Keratinocyte (primary cell): ENCODE data around the gene OTUD4. TPM values are rescaled to one million over a fixed set of nuclear protein-coding genes. Genes with fewer than 3 reads are reported as not detected.

ENCODE experiments used
- DNase-seq: peaks from one replicate; pipeline ENCODE4 v3.0.0-alpha.2; 2011; ENCODE audit warnings: low read depth, missing footprints, low spot score
- FAIRE-seq: peaks from 2 replicates; lab custom pipeline; 2011; peaks lifted over from hg19 to GRCh38; lab: Jason Lieb, UNC
- H2AFZ ChIP-seq: 2 replicates; pipeline ENCODE4 v1.6.0; 2012; ENCODE audit warnings: low read length, control low read depth, inconsistent platforms; ENCODE audit not compliant: control insufficient read depth
- H3K27ac ChIP-seq: 2 replicates; pipeline ENCODE4 v1.5.1; 2011; ENCODE audit warnings: low read length; ENCODE audit not compliant: control insufficient read depth, insufficient read depth
- H3K27me3 ChIP-seq: 3 replicates; pipeline ENCODE4 v1.6.0; 2011; ENCODE audit warnings: low read length; ENCODE audit not compliant: control insufficient read depth, insufficient read depth; ENCODE audit errors: extremely low read depth
- H3K36me3 ChIP-seq, 2 experiments: 2 replicates in 1 of 2; 3 replicates in 1 of 2; pipeline ENCODE4 v1.5.1; 2011; ENCODE audit warnings: low read length in 2 of 2, mild to moderate bottlenecking in 1 of 2; ENCODE audit not compliant: control insufficient read depth in 2 of 2, insufficient read depth in 2 of 2; ENCODE audit errors: extremely low read depth in 1 of 2
- H3K4me1 ChIP-seq: 3 replicates; pipeline ENCODE4 v1.5.1; 2011; ENCODE audit warnings: low read length; ENCODE audit not compliant: control insufficient read depth, insufficient read depth; ENCODE audit errors: extremely low read depth
- H3K4me2 ChIP-seq: 3 replicates; pipeline ENCODE4 v1.6.0; 2011; ENCODE audit warnings: low read depth, low read length; ENCODE audit not compliant: control insufficient read depth, insufficient read depth; ENCODE audit errors: extremely low read depth
- H3K4me3 ChIP-seq, 3 experiments: fragments of 200-600 bp in 1 of 3; sonication (generic) in 1 of 3; 2 replicates in 2 of 3; 3 replicates in 1 of 3; pipeline ENCODE4 v1.5.1; 2011 to 2016; ENCODE audit warnings: low read length in 3 of 3, mild to moderate bottlenecking in 3 of 3, control low read depth in 2 of 3, inconsistent platforms in 1 of 3, low read depth in 1 of 3, mixed read lengths in 1 of 3, mixed run types in 1 of 3, moderate library complexity in 1 of 3; ENCODE audit not compliant: control insufficient read depth in 2 of 3, insufficient read depth in 2 of 3; ENCODE audit errors: extremely low read depth in 1 of 3
- H3K79me2 ChIP-seq: 2 replicates; pipeline ENCODE4 v1.6.0; 2012; ENCODE audit warnings: low read length; ENCODE audit not compliant: control insufficient read depth, insufficient read depth
- H3K9ac ChIP-seq: 3 replicates; pipeline ENCODE4 v1.6.0; 2011; ENCODE audit warnings: low read length; ENCODE audit not compliant: control insufficient read depth, insufficient read depth; ENCODE audit errors: extremely low read depth
- H3K9me1 ChIP-seq: 3 replicates; pipeline ENCODE4 v1.6.0; 2011; ENCODE audit warnings: low read length; ENCODE audit not compliant: control insufficient read depth, insufficient read depth; ENCODE audit errors: extremely low read depth
- H3K9me3 ChIP-seq: 2 replicates; pipeline ENCODE4 v1.5.1; 2012; ENCODE audit warnings: low read depth, low read length; ENCODE audit not compliant: control insufficient read depth
- H4K20me1 ChIP-seq: 3 replicates; pipeline ENCODE4 v1.6.0; 2011; ENCODE audit warnings: low read length; ENCODE audit not compliant: control insufficient read depth, insufficient read depth; ENCODE audit errors: extremely low read depth
- CTCF ChIP-seq, 3 experiments: IDR thresholded peaks in 1 of 3; conservative IDR thresholded peaks in 1 of 3; optimal IDR thresholded peaks in 1 of 3; 2 replicates in 2 of 3; 3 replicates in 1 of 3; pipeline versions ENCODE3 to v1.5.1; 2011; ENCODE audit warnings: low read length in 3 of 3, mild to moderate bottlenecking in 3 of 3, moderate library complexity in 2 of 3, control low read depth in 1 of 3, inconsistent platforms in 1 of 3; ENCODE audit not compliant: insufficient read depth in 2 of 3; ENCODE audit errors: extremely low read depth in 1 of 3
- EZH2 ChIP-seq: IDR thresholded peaks from one replicate; pipeline ENCODE4 v1.6.1; 2012; ENCODE audit warnings: inconsistent platforms, mild to moderate bottlenecking, low read length, moderate library complexity
- dilution Hi-C: fragments of 300-500 bp; cut with MboI; formaldehyde crosslinking; loops from one replicate; pipeline ENCODE4 v1.7.0; 2020; ENCODE audit warnings: low sequenced_read_pairs; ENCODE audit not compliant: extremely low pct_ligation_motif_present
- polyA plus RNA-seq, 5 experiments: library from polyadenylated mRNA; depleted of rRNA in 3 of 5; stranded (reverse) in 3 of 5; stranded (forward) in 1 of 5; unstranded in 1 of 5; fragments of >200 nt; gene quantifications; 1 replicate in 1 of 5; 2 replicates in 3 of 5; 3 replicates in 1 of 5; pipeline versions ENCODE4 v1.2.1 to v1.2.3, GENCODE V29; 2011 to 2012; ENCODE audit warnings: missing spikeins in 2 of 5, low read depth in 1 of 5, low replicate concordance in 1 of 5

The OTUD4 gene
- polyA plus RNA-seq, 1 donor (not counting 4 experiments of a cell fraction or from before 2014, with no cell fraction given): 30.2 TPM

DNA sequence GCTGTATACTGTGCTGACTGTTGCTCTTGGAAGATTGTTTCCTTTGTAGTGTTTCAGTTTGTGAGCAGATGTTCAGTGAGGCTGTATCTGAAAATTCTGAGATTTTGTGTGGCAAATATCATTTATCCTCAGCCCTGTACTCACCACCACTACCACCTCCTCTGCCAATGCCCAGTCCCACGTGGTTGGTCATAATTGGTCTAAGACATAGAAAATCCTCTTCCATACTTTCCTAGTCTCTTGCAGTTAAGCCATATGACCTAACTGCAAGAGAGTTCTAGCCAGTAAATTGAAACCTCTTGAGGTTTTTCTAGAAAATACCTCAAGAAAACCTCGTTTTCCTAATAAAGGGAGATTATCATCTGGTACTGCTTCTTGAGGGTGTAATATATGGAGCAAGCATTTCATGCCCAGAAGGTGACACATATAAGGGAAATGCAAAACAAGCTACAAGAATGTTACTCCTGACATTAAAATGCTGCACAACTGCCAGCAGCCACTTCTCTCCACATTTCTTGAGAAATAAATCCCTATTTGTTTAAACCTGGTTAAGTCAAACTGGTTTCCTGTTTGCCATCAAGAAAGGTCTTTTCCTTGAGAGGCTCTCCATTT lies 49.5 kb downstream of the OTUD4 start:
- DNase-seq: no peak
- no peak overlapping the region for H3K27ac ChIP-seq

DNA sequence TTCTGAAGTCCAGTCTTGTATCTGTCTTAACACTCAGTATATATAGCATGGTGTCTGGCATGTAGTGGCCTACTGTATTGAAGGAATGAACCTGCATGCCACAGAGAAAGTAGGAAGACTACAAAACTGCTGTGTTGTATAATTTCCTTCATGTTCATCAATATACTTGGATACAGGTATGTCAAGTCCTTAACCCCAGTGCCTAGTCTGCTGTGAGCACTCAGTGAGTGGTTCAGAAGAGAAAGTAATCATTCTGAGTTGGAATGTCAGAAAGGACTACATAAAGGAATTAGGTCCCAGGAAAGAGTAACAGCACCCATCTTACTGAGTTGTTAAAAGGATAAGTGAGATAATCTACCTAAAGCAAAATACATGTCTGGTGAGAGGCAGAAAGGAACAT lies 50.3 kb downstream of the OTUD4 start:
- TF ChIP-seq CTCF (optimal IDR thresholded peaks at IDR 0.05 in 1 of 3, IDR thresholded peaks at IDR 0.05 in 1 of 3, conservative IDR thresholded peaks at IDR 0.05 in 1 of 3; ENCODE audit: extremely low read depth in 1 of 3, insufficient read depth in 2 of 3, low read length in 3 of 3) (no peak), EZH2 (no peak)
- H4K20me1 ChIP-seq: no peaks in the 10 kb centered on the region
- DNase-seq (no peak), FAIRE-seq (no peak)
- H3K27ac ChIP-seq: no peak overlapping the region
- peaks cover 4 to 26% of the 10 kb centered on the region in 2 experiments for H3K36me3 ChIP-seq
- no peak overlapping the region for H2AFZ ChIP-seq
- dilution Hi-C loops: no loop called here
- no peak overlapping the region for H3K4me3 ChIP-seq
- no peaks in the 10 kb centered on the region for H3K4me1 ChIP-seq
- no peaks in the 10 kb centered on the region for H3K27me3 ChIP-seq
- no peak overlapping the region for H3K4me2 ChIP-seq
- H3K9ac ChIP-seq: no peak overlapping the region
- H3K9me3 ChIP-seq: no peaks in the 10 kb centered on the region
- no peaks in the 10 kb centered on the region for H3K79me2 ChIP-seq
- no peaks in the 10 kb centered on the region for H3K9me1 ChIP-seq

More for the DNA sequence above, 49.5 kb downstream of the OTUD4 start:
- H3K4me1 ChIP-seq: no peaks in the 10 kb centered on the region
- no peak for FAIRE-seq
- dilution Hi-C loops: no loop called here
- no peaks in the 10 kb centered on the region for H3K9me3 ChIP-seq
- no peak overlapping the region for H3K4me2 ChIP-seq
- no peaks in the 10 kb centered on the region for H3K27me3 ChIP-seq
- TF ChIP-seq EZH2 (no peak), CTCF (optimal IDR thresholded peaks at IDR 0.05 in 1 of 3, IDR thresholded peaks at IDR 0.05 in 1 of 3, conservative IDR thresholded peaks at IDR 0.05 in 1 of 3; ENCODE audit: extremely low read depth in 1 of 3, insufficient read depth in 2 of 3, low read length in 3 of 3) (no peak)
- no peaks in the 10 kb centered on the region for H3K9me1 ChIP-seq
- no peak overlapping the region for H2AFZ ChIP-seq
- H4K20me1 ChIP-seq: no peaks in the 10 kb centered on the region
- no peak overlapping the region for H3K9ac ChIP-seq
- H3K4me3 ChIP-seq: no peak overlapping the region
- H3K79me2 ChIP-seq: no peaks in the 10 kb centered on the region
- peaks cover 2 to 21% of the 10 kb centered on the region in 2 experiments for H3K36me3 ChIP-seq
